Hematopoietic multipotent progenitor cell treated with erythropoietin and hydrocortisone succinate and interleukin-3 and kit ligand, for 4 days (in vitro differentiated cells): Measurements from ENCODE around the gene CDH4.

Experiments used
- DNase-seq: peaks from one replicate; pipeline ENCODE4 v3.0.0-alpha.2; 2015

The CDH4 gene

GRCh38 chr20:61818746-61819573, 566.9 kb downstream of the CDH4 start:
- no peak for DNase-seq

- no peak for DNase-seq
Observed at GRCh38 chr20:61819574-61819846, 567.4 kb downstream of the CDH4 start.

GRCh38 chr20:61819921-61820825, 568.1 kb downstream of the CDH4 start:
- no peak for DNase-seq

GRCh38 chr20:61821735-61822134, 569.7 kb downstream of the CDH4 start:
- DNase-seq = no peak

GRCh38 chr20:61822396-61822795, 570.3 kb downstream of the CDH4 start:
- DNase-seq = no peak

GRCh38 chr20:61823242-61823641, 571.2 kb downstream of the CDH4 start:
- DNase-seq = no peak

GRCh38 chr20:61828891-61829290, 576.8 kb downstream of the CDH4 start:
- no peak for DNase-seq

- no peak for DNase-seq
Observed at GRCh38 chr20:61829526-61829925, 577.5 kb downstream of the CDH4 start.

GRCh38 chr20:61830241-61830930, 578.3 kb downstream of the CDH4 start:
- peak; percentile 46 for DNase-seq

GRCh38 chr20:61830991-61831390, 578.9 kb downstream of the CDH4 start:
- peak; percentile 53 for DNase-seq

- no peak for DNase-seq
Observed at GRCh38 chr20:61832181-61832580, 580.1 kb downstream of the CDH4 start.

- DNase-seq = no peak
Observed at GRCh38 chr20:61833807-61834610, 581.9 kb downstream of the CDH4 start.

- DNase-seq = no peak
Observed at GRCh38 chr20:61835301-61835700, 583.2 kb downstream of the CDH4 start.

GRCh38 chr20:61835791-61836350, 583.8 kb downstream of the CDH4 start:
- DNase-seq = no peak

GRCh38 chr20:61837200-61837599, 585.1 kb downstream of the CDH4 start:
- DNase-seq = no peak

- no peak for DNase-seq
Observed at GRCh38 chr20:61839223-61839911, 587.3 kb downstream of the CDH4 start.

- DNase-seq = no peak
Observed at GRCh38 chr20:61839912-61840778, 588.1 kb downstream of the CDH4 start.

GRCh38 chr20:61840779-61841455, 588.9 kb downstream of the CDH4 start:
- no peak for DNase-seq

- DNase-seq = no peak
Observed at GRCh38 chr20:61841551-61841950, 589.5 kb downstream of the CDH4 start.

GRCh38 chr20:61841966-61842365, 589.9 kb downstream of the CDH4 start:
- DNase-seq = no peak
